DMS53 treated with DMSO at 0.1 percent for 48 hours (cell line): ENCODE measurements around the gene RHAG.
A peak's percentile ranks its signal among the peaks of the same experiment; 100 is the strongest.
"Not testable (repeated sequence)": the region's sequence is repeated elsewhere in the genome, so short reads cannot be mapped to it uniquely, and the experiment has no call there.

Source experiments
- DNase-seq: peaks from one replicate; lab custom pipeline; 2025; ENCODE audit not compliant: unreplicated experiment; lab: John Stamatoyannopoulos, UW

RHAG gene

GRCh38 chr6:49635978-49636712 lies 494 bp downstream of the RHAG start:
- DNase-seq = no peak

- DNase-seq = no peak
Measured at GRCh38 chr6:49635480-49635879, 1.2 kb downstream of the RHAG start.

- DNase-seq = no peak
Measured at GRCh38 chr6:49634836-49635218, 1.8 kb downstream of the RHAG start.

- DNase-seq = no peak
Measured at GRCh38 chr6:49634092-49634835, 2.4 kb downstream of the RHAG start.

- no peak for DNase-seq
Measured at GRCh38 chr6:49633541-49633940, 3.1 kb downstream of the RHAG start.

- DNase-seq = no peak
Measured at GRCh38 chr6:49632727-49633126, 3.9 kb downstream of the RHAG start.

- DNase-seq = not testable (repeated sequence)
Measured at GRCh38 chr6:49629485-49630088, 7.1 kb downstream of the RHAG start.

GRCh38 chr6:49626811-49627210 lies 9.8 kb downstream of the RHAG start:
- no peak for DNase-seq

- DNase-seq = no peak
Measured at GRCh38 chr6:49618257-49618656, 18.4 kb downstream of the RHAG start.

- DNase-seq = not testable (repeated sequence)
Measured at GRCh38 chr6:49614144-49614543, 22.5 kb downstream of the RHAG start.

- DNase-seq = no peak
Measured at GRCh38 chr6:49609285-49609684, 27.4 kb downstream of the RHAG start.

- DNase-seq = not testable (repeated sequence)
Measured at GRCh38 chr6:49608275-49608674, 28.4 kb downstream of the RHAG start.

GRCh38 chr6:49607391-49607982 lies 29.2 kb downstream of the RHAG start:
- no peak for DNase-seq

- peak; percentile 91 for DNase-seq
Measured at GRCh38 chr6:49606721-49607390, 29.8 kb downstream of the RHAG start.

GRCh38 chr6:49604080-49604479 lies 32.6 kb downstream of the RHAG start:
- DNase-seq = not testable (repeated sequence)

- not testable (repeated sequence) for DNase-seq
Measured at GRCh38 chr6:49587262-49587661, 49.4 kb downstream of the RHAG start.

GRCh38 chr6:49582529-49582928 lies 54.1 kb downstream of the RHAG start:
- DNase-seq = no peak

GRCh38 chr6:49579649-49580048 lies 57.0 kb downstream of the RHAG start:
- no peak for DNase-seq

GRCh38 chr6:49576618-49577017 lies 60.0 kb downstream of the RHAG start:
- no peak for DNase-seq

- DNase-seq = peak; percentile 5
Measured at GRCh38 chr6:49570474-49571079, 66.1 kb downstream of the RHAG start.

- peak; percentile 8 for DNase-seq
Measured at GRCh38 chr6:49565855-49566254, 70.8 kb downstream of the RHAG start.
